ENCODE measurements around the gene SNX4.

SNX4 gene

DNA sequence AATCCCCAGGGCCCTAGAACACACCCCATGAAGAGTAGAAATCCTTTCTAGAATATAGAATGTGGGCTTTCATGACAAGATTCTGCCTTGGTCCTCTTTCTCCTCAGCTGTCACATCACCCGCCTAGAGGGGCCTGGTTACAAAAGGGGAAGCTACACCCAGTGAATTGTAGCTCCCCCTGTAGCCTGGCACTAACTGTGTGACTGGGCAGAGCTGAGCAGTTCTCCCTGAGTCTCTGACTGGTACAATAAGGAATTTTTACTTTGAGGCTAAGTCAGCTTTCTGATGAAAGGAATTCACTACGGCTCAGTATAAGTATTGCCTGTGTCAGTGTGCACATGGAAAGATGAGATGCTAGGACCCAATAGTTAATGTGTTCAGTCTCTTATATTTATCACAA lies 116.2 kb downstream of the SNX4 start:
- DNase-seq (ENCODE audit: low spot score): no peak

DNA sequence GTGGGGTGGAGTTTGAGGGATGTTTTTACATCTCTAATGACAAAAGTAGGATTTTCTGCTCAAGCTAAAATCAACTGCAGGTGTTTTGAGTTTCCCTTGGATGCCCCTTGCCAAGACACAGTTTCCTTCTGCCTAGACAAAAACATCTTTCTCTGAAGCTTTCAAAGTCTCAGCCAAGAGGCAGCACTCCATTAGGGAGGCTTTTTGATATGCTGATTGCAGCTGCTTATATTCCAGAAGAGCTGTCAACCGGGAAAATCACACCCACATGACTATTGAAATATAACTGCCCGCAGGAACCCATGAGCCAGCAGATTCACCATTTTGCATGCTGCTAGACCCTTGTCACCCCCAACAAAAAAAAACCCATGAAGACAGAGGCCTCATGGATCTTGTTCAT lies 117.4 kb downstream of the SNX4 start:
- DNase-seq (ENCODE audit: low spot score): no peak

DNA sequence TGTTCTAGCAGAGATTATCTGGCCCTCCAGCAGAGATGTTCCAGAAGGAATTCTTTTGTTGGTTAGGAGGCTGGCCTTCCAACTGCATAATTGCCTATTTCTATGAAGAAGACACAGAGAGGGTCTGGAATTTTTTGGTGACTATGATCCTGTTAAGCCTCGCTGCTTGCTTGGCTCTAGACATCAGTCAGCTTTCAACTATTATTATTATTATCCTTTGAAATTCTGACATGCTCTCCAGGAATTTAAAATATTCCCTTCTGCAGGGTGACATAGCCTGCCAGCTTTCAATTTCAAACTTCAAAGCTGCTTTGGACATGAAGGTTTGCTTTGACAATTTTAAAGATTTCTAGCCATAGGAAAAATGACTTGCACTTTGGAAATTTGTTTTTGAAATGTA lies 118.6 kb downstream of the SNX4 start:
- DNase-seq (ENCODE audit: low spot score): no peak

DNA sequence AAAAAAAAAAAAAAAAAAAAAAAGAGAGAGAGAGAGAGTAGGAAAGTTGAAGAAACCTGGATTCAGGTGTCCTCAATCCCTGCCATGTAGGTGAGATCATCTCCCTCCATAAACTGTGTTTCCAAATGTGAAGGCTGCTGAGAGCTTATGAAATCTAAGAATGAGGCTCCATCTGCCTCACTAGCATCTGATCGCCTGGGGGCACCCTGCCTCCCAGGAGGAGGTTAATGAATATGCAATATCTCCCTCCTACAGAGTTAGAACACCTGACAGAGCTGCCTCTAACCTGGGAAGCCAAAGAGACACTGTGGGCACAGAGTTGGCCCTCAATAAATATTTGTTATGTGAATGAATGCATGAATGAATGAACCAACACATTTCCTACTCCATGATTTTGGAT lies 121.0 kb downstream of the SNX4 start:
- no peak for DNase-seq (ENCODE audit: low spot score)

Measured in CD4-positive, alpha-beta T cell treated with Interleukin-6 at 100 ng/mL for 8 hours (primary cell).